ENCODE measurements around the gene RWDD3. TPM values are rescaled to one million over a fixed set of nuclear protein-coding genes. Genes with fewer than 3 reads are reported as not detected.

Gene RWDD3
- total and polyA plus RNA-seq, 8 donors: 12.4 to 58.6 (median 46.4) TPM

- no peaks in the 10 kb centered on the region for H3K27me3 ChIP-seq
- no peak for ATAC-seq
- no peak overlapping the region for H3K27ac ChIP-seq
- peaks cover 0 to 2% of the 10 kb centered on the region in 2 donors for H3K36me3 ChIP-seq
- TF ChIP-seq CTCF (IDR thresholded peaks at IDR 0.05): no peak
- H3K9me3 ChIP-seq: no peaks in the 10 kb centered on the region
- no peak for DNase-seq
- no peaks in the 10 kb centered on the region for H3K4me1 ChIP-seq
- intact Hi-C loops (cut with DNase I): no loop called here
- no peak overlapping the region for H3K4me3 ChIP-seq
These were observed 23.7 kb downstream of the RWDD3 start for GRCh38 chr1:95257758-95258157.

- DNase-seq (no peak), ATAC-seq (no peak)
- intact Hi-C loops (cut with DNase I): no loop called here
- Histone ChIP-seq H3K27me3 (no peaks in the 10 kb centered on the region), H3K27ac (no peak overlapping the region), H3K9me3 (no peaks in the 10 kb centered on the region), H3K4me3 (no peak overlapping the region), H3K36me3 (no peaks in the 10 kb centered on the region), H3K4me1 (no peaks in the 10 kb centered on the region)
- no peak for TF ChIP-seq CTCF (IDR thresholded peaks at IDR 0.05)
These were observed 25.2 kb downstream of the RWDD3 start for GRCh38 chr1:95259245-95259644.

GRCh38 chr1:95262913-95263312 lies 28.9 kb downstream of the RWDD3 start:
- Histone ChIP-seq H3K9me3 (no peaks in the 10 kb centered on the region), H3K4me1 (no peaks in the 10 kb centered on the region), H3K27ac (no peak overlapping the region), H3K4me3 (no peak overlapping the region), H3K36me3 (no peaks in the 10 kb centered on the region), H3K27me3 (no peaks in the 10 kb centered on the region)
- TF ChIP-seq CTCF (IDR thresholded peaks at IDR 0.05): no peak
- DNase-seq (no peak), ATAC-seq (no peak)
- intact Hi-C loops (cut with DNase I): no loop called here

- no peak for TF ChIP-seq CTCF (IDR thresholded peaks at IDR 0.05)
- intact Hi-C loops (cut with DNase I): no loop called here
- no peak for ATAC-seq
These were observed 29.4 kb downstream of the RWDD3 start for GRCh38 chr1:95263450-95263849.

GRCh38 chr1:95265106-95265505 lies 31.1 kb downstream of the RWDD3 start:
- H3K4me1 ChIP-seq: no peaks in the 10 kb centered on the region
- intact Hi-C loops (cut with DNase I): no loop called here
- H3K27me3 ChIP-seq: no peaks in the 10 kb centered on the region
- no peaks in the 10 kb centered on the region for H3K36me3 ChIP-seq
- no peak overlapping the region for H3K4me3 ChIP-seq
- H3K27ac ChIP-seq: no peak overlapping the region
- ATAC-seq (no peak), DNase-seq (no peak)
- TF ChIP-seq CTCF (IDR thresholded peaks at IDR 0.05): no peak
- no peaks in the 10 kb centered on the region for H3K9me3 ChIP-seq

More at GRCh38 chr1:95263450-95263849, 29.4 kb downstream of the RWDD3 start:
- Histone ChIP-seq H3K4me1 (no peaks in the 10 kb centered on the region), H3K36me3 (no peaks in the 10 kb centered on the region), H3K27me3 (no peaks in the 10 kb centered on the region), H3K27ac (no peak overlapping the region), H3K9me3 (no peaks in the 10 kb centered on the region), H3K4me3 (no peak overlapping the region)
- no peak for DNase-seq
